GM20431 (cell line): Measurements from ENCODE around the gene PRLR.

Experiments
- in situ Hi-C: fragments of 300-500 bp; cut with MseI, MboI; formaldehyde crosslinking; loops from one replicate; pipeline ENCODE4 v1.15.0; 2020; ENCODE audit warnings: low sequenced_read_pairs; ENCODE audit not compliant: unreplicated experiment

The PRLR gene

DNA sequence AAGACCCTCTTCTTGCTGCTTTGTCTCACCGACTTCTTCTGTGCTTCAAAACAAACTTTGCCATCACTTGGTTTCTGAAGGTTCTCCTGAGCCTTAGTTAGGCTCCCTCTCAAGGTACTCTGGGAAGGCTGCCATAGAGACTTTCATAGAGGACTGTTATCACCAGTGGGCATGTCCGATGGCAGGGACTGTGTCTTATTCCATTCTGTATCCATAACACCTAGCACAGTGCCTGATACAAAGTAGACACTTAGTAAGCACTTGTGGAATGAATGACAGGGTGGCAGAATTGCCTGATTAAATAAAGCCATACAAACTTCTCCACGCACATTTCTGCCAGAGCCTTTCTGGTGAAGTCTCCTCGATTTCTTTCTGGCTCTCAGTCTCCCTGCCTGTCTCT lies 215.2 kb downstream of the PRLR start:
- in situ Hi-C loops, result no loop called here

DNA sequence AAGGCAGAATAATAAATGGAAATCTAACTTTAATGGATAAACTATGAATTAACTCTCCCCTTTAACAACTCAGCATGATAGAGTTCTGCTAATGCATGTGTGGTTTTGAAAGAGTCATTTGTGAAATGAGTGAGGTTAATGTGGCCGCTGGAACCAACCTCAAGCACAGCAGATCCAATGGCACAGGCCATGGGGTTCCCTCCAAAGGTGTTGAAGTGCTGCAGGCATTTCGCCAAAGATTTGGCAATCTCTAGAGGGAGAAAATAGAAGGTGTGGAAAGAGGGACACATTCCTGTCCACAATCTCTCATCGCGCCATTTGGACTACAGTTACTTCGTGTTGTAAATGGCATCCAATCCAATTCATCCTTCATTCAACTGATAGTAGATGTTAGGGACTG lies 217.5 kb downstream of the PRLR start:
- in situ Hi-C loops, result no loop called here

DNA sequence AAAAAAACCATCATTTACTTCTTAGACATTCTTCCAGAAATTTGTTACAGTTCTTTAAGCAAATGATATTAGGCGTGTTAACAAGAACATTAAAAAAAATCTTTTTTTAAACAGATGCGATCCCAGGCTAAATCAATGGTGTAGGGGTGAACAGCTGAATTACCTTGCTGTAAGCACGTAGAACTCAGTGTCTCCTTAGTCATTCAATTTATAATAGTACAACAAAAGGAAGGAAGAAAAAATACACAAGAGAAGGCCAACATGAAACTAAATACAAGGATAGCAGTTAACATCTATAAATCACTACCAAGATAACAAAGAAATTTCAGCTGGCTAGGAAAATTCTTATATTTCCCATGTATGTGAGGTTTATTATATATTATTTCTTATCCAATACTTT lies 217.9 kb downstream of the PRLR start:
- in situ Hi-C loops, result no loop called here

DNA sequence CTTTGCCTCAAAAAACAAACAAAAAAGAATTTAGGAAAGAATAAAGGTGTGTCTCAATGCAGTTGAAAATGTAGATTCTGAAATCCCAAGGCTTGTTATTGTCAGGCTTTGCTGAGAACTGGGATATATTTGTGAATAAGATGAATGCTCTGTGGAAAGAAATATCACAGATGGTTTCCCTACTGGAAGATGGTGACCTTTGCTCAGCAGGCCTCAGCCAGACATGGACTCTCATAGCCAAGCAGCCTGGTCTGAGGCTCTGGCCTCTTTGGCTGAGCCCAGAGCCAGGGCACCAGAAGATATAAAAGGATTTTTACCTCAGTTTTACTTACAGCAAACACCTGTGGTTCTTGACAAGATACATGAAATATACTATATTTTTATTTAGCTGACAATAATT lies 219.6 kb downstream of the PRLR start:
- in situ Hi-C loops, result no loop called here

DNA sequence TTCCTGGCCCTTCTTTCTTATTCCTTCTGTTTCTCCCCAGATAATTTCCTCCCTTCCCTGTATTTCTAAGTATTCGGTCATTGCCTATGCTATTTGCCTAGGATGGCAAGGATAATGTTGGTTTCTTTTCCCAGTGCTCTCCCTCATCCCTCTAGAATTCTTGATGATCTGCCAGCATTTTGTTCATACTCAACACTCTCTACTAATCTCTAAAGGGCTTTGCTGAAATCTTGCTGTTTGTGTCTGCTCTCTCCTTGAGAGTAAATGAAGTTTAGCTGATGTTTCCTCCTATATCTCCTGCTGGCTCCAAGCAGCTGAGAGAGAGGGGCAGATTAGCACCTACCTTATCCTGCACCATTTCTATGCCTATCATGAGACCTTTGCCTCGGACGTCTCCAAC lies 220.6 kb downstream of the PRLR start:
- in situ Hi-C loops, result loop anchor here (10.0 kb wide), 1 partner anchor 55 kb away; no protein-coding TSS in a partner anchor

DNA sequence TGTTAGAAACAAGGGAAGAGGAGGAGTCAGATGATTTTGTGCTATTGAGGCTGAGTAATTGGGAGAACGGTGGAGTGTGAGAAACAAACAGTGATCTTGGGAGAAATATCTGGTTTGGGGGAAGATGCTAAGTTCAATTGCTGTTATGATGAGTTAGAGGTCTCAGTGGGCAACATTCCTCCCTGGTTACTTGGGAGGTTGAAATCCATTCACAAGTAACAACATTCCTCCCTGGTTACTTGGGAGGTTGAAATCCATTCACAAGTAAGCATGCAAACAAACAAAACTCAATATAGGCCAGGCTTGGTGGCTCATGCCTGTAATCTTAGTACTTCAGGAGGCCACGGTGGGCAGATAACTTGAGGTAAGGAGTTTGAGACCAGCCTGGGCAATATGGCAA lies 221.3 kb downstream of the PRLR start:
- in situ Hi-C loops, result loop anchor here (10.0 kb wide), 1 partner anchor 54 kb away; no protein-coding TSS in a partner anchor

DNA sequence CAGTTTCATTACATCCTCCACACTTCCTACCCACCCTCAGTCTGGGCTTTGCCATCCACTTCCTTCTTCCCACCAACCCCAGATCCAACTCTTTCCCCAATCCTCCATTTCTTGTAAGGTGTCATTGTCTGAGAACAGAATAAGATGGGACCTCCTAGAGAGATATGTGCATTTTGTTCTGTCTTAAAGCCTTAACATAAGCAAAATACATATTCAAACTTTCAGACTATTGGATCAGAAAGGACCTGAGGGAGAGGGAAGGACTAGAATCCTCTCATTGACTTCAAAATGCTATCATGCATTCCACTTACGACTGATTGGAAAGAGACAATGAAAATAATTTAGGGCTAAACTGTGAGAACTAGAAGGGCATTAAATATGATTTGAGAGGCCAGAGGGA lies 225.5 kb downstream of the PRLR start:
- in situ Hi-C loops, result loop anchor here (10.0 kb wide), 1 partner anchor 50 kb away; no protein-coding TSS in a partner anchor

DNA sequence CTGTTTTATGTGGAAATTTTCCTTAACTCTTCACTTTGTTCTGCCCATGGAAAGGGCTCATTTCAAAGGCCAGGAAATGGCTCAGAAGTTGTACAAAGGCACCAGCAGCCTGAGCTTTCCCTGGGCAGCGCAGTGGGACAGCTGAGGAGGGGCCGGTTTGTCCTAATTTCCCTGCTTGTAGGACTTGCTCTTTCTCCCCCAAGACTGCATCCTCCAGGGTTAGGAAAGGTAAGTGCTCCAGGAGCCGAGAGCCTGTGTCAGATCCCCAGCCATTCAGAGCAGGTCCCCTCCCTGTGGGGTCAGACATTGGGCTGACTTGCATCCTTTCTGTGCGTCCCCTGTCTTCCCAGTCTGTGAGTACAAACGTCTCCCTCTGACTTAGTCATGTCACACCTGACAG lies 226.1 kb downstream of the PRLR start:
- in situ Hi-C loops, result loop anchor here (10.0 kb wide), 1 partner anchor 49 kb away; no protein-coding TSS in a partner anchor

DNA sequence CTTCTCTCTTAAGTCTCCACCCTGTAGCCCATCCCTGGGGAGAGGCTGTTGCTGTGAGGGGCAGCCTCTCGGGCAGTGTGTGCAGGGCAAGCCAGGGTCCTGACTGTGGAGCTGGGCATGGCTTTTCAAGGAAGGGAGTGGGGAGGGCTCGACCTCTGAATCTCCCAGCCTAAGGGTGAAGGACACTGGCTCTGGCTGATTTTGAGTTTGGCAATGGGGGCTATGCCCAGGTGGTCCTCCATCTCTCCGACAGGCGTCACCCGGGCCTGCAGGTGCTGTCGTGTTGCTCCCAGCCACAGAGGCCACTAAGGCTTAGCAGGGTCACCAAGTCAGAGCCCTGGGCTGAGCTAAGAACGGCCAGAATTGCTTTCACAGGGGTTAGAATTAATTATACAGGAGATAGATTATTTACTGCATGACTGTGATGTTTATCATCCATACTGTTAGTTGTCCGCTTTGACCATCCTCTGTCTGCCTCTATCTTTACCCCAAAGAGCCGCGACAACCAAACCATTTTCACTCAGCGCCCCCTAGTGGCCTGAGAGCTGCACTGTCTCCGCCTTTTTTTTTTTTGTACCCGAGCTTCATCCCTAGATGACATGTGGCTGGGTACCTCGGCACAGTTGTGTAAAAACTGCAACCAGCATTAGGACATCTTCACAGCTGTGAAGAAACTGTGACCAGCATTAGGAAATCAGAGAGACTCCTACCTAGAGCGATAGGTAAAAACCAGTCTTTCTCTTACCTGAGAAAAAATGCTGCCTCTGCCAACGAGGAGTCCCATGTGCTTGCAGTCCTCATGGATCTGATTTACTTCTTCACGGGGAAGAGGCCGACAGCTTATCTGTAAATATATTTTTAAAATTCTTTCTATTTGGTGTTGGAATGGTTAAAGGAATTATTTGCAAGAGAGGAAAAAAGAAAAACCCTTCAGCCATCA lies 227.0 kb downstream of the PRLR start:
- in situ Hi-C loops, result loop anchor here (10.0 kb wide), 1 partner anchor 48 kb away; no protein-coding TSS in a partner anchor

DNA sequence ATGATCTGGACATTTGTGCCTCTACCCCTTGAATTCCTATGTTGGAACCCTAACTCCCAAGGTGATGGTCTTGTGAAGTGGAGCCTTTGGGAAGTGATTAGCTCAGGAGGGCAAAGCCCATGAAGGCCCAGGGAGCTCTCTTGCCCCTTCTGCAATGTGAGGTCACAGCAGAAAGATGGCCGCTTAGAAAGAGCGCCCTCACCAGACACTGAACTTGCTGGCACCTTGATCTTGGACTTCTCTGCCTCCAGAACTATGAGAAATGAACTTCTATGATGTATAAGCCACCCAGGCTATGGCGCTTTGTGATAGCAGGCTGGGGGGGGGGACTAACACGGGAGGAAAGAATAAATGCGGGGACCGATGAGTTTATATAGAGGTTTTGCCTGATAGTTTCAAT lies 227.8 kb downstream of the PRLR start:
- in situ Hi-C loops, result loop anchor here (10.0 kb wide), 1 partner anchor 48 kb away; no protein-coding TSS in a partner anchor

DNA sequence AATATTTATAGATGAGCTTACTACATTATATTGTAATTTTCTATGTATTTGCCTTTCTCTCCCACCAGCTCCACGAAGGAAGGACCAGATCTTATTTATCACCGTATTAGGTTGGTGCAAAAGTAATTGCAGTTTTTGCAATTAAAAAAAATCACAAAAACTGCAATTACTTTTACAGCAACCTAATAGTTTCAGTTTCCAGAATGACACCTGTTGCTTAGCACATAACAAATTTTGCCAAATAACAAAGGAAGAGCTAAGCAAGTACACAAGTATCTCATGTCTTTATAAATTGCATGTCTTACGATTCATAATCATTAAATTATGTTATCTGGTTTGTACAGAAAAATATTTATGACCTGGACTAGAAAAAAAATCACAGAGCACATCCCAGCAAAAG lies 228.4 kb downstream of the PRLR start:
- in situ Hi-C loops, result loop anchor here (10.0 kb wide), 1 partner anchor 47 kb away; no protein-coding TSS in a partner anchor
